ENCODE data around the gene IVD. TPM values are rescaled to one million over a fixed set of nuclear protein-coding genes. Genes with fewer than 3 reads are reported as not detected.

The IVD gene
- polyA plus RNA-seq (ENCODE audit: insufficient read length in 3 of 3): 10 to 100 TPM; 61.8 to 77.7 (median 69.1) TPM

- peak; percentile 76 to 88 (median 77) for DNase-seq (ENCODE audit: low read depth in 3 of 3, low spot score in 2 of 3)
These were observed at the start of gene IVD for GRCh38 chr15:40405501-40406381. TSS of gene IVD (plus strand) at chr15:40405795. CDS start at chr15:40405828, 33 bp downstream.

DNA sequence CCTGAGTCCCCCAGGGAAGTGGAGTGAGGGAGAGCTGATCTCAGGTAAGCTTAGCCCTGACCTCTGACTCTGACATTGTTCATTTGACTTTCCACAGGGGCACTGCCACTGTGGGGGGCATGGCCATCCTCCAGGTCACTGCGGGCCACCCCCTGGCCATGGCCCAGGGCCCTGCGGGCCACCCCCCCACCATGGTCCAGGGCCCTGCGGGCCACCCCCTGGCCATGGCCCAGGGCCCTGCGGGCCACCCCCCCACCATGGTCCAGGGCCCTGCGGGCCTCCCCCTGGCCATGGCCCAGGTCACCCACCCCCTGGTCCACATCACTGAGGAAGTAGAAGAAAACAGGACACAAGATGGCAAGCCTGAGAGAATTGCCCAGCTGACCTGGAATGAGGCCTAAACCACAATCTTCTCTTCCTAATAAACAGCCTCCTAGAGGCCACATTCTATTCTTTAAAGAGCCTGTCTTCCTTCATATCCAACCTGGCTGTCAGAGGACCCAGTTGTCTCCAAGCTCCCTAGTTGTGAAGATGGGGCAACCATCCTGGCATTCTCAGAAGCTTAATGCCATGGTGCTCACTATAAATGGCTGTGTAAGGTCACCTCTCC is 49.5 kb upstream of the IVD start:
- no peak for DNase-seq (ENCODE audit: low read depth in 3 of 3, low spot score in 2 of 3)

GRCh38 chr15:40357246-40357645 is 48.3 kb upstream of the IVD start:
- no peak for DNase-seq (ENCODE audit: low read depth in 3 of 3, low spot score in 2 of 3)

GRCh38 chr15:40357723-40358470 is 47.7 kb upstream of the IVD start, which contains the start of gene DISP2:
TSS of gene DISP2 (plus strand) at chr15:40358219. CDS start at chr15:40358322, 103 bp downstream.
- DNase-seq (ENCODE audit: low read depth in 3 of 3, low spot score in 2 of 3): no peak

DNA sequence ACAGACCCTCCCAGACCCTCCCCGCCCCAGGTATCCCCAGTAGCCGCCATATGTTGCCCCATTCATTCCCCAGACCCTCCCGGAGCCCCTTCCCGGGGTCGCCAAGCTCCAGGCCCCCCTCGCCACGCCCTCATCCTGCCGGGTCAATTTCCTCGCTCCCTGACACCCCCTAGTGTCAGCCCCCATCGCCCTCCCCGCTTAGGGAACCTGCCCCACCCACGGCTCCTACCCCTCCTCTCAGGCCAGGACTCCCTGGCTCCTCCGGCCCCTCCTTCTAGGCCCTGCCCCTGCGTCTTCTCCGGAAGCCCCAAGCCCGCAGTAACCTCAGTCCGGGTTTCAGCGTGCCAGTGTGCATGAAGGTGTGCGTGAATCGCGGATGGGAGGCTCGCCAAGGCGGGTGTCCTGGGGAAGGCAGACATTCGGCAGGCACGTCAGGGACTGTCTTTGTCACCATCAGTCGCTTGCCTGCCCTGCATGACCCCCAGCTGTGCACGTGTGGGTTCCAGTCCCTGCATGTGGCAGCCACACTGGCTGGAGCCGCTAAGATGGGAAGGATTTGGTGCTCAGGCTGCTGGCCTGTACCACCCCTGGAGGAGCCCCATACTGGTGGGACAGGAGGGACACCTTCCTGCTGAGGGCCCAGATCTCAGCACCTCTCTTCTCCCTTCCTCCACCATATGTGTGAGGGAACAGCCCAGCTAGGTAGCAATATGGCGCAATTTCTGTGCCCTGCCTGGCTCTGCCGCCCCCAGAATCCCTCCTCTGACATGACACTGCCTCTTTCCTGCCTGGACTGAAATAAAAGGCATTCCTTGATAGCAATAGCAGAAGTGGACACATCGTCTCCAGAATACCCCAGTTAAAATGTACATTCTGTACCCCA is 46.9 kb upstream of the IVD start:
- no peak for DNase-seq (ENCODE audit: low read depth in 3 of 3, low spot score in 2 of 3)

GRCh38 chr15:40360015-40360414 is 45.6 kb upstream of the IVD start:
- no peak for DNase-seq (ENCODE audit: low read depth in 3 of 3, low spot score in 2 of 3)

GRCh38 chr15:40361640-40362039 is 44.0 kb upstream of the IVD start:
- no peak for DNase-seq (ENCODE audit: low read depth in 3 of 3, low spot score in 2 of 3)

GRCh38 chr15:40363611-40364010 is 42.0 kb upstream of the IVD start:
- no peak for DNase-seq (ENCODE audit: low read depth in 3 of 3, low spot score in 2 of 3)

DNA sequence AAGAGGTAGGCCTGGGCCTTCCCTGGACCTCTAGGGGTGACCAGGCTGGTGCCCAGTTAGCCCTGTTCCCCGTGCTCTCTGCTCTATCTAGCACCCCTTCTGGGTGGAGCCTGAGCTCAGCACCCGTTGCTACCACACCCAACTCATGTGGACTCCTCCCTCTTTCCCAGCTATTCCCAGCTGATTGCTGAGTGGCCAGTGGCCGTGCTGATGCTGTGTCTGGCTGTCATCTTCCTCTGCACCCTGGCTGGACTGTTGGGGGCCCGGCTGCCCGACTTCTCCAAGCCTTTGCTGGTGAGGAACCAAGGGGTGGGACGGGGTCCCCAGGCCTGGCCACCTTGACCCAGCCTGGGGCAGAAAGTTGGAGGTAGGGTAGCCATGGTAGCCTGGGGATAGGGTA is 41.3 kb upstream of the IVD start:
- DNase-seq (ENCODE audit: low read depth in 3 of 3, low spot score in 2 of 3): no peak

GRCh38 chr15:40365016-40365415 is 40.6 kb upstream of the IVD start:
- no peak for DNase-seq (ENCODE audit: low read depth in 3 of 3, low spot score in 2 of 3)

DNA sequence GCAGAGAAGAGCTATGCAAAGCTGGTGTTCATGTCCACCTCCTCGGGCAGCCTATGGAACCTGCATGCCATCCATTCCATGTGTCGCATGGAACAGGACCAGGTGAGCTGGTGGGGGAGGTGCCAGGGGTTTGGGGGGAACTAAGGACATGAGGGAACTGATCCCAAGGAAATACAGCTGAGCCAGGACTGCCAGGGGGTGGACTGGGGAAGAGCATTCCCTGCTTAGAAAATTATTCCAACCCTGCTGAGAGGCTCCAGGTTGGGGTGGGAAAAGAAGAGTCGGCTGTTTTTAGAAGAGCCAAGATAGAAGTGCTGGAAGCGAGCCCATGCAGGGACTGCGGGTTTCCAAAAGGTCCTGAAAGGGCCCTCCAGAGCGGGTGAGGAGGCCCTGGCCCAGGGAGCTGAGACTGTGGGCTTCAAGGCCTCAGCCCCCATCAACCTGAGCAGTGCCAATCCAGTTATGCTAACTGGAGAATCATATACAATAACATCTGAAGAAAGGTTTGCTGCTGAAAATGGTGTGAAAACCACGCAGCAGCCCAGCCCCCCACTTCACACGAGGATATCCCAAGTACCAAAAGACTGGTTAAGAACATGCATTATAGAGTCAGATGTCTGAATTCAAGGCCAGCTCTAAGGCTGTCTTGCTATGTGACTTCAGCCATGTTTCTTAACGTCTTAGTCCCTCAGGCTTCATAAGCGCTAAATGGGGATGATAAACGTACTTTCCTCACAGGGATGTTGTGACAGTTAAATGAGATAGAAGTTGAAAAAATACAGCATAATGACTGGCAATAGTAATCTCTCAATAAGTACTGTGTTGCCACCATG is 39.8 kb upstream of the IVD start:
- no peak for DNase-seq (ENCODE audit: low read depth in 3 of 3, low spot score in 2 of 3)

DNA sequence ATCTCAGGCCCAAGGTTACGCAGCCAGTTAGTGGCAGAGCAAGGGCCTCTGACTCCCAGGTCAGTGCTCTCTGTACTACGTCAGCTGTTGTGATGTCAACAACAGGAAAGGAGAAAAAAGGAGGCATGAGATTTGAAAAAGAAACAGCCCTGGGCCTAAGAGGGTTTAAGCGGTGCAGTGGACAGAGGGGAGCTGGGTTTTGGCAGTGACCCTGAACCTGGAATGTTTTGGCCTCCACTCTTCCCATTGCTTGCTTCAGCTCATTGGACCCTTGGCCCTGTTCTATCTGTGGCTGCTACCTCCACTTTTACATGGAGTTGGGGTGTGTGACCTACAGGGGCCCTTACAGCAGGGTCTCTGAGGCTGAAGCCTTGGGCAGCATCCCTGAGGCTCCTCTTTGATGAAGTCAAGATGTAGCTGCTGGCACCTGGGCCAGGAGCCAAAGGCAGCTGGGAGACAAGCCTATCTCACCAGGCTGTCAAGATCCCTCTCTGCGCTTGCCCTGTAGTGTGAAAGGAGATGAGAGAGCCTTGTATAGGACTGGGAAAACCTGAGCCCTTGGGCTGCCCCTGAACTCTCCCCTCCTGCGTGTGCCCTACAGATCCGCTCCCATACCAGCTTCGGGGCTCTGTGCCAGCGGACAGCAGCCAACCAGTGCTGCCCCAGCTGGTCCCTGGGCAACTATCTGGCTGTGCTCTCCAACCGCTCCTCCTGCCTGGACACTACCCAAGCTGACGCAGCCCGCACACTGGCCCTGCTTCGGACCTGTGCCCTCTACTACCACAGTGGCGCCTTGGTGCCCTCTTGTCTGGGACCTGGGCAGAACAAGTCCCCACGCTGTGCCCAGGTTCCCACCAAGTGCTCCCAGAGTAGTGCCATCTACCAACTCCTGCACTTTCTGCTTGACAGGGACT is 38.9 kb upstream of the IVD start:
- no peak for DNase-seq (ENCODE audit: low read depth in 3 of 3, low spot score in 2 of 3)

DNA sequence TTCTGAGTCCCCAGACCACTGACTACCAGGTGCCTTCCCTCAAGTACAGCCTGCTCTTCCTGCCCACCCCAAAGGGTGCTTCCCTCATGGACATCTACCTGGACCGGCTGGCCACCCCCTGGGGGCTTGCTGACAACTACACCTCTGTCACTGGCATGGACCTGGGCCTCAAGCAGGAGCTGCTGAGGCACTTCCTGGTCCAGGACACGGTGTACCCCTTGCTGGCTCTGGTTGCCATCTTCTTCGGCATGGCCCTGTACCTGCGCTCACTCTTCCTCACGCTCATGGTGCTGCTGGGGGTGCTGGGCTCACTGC is 38.3 kb upstream of the IVD start:
- no peak for DNase-seq (ENCODE audit: low read depth in 3 of 3, low spot score in 2 of 3)

- DNase-seq (ENCODE audit: low read depth in 3 of 3, low spot score in 2 of 3): peak; percentile 53 to 79 (median 63)
These were observed 37.6 kb upstream of the IVD start for GRCh38 chr15:40367686-40368611.

GRCh38 chr15:40368719-40369473 is 36.7 kb upstream of the IVD start:
- DNase-seq (ENCODE audit: low read depth in 3 of 3, low spot score in 2 of 3): no peak

DNA sequence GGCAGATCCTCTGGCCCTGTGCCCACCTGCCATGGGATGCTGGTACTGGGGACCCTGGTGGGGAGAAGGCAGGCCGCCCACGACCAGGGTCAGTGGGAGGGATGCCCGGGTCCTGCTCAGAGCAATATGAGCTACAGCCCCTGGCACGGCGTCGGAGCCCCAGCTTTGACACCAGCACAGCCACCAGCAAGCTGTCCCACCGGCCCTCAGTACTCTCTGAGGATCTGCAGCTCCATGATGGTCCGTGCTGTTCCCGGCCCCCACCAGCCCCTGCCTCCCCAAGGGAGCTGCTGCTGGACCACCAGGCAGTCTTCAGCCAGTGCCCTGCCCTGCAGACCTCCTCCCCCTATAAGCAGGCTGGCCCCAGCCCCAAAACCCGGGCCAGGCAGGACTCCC is 36.1 kb upstream of the IVD start:
- DNase-seq (ENCODE audit: low read depth in 3 of 3, low spot score in 2 of 3): no peak

GRCh38 chr15:40369971-40370370 is 35.6 kb upstream of the IVD start:
- no peak for DNase-seq (ENCODE audit: low read depth in 3 of 3, low spot score in 2 of 3)
